Measurements from ENCODE around the gene TIMM44. TPM values are rescaled to one million over a fixed set of nuclear protein-coding genes. Genes with fewer than 3 reads are reported as not detected.

Gene TIMM44
- total and polyA plus RNA-seq, 2 of the 8 experiments (the other 6 are each of a cell fraction or from before 2014, with no cell fraction given): 131 to 150 TPM

- Histone ChIP-seq H2AK5ac (ENCODE audit: low read depth, low read length) (no peak overlapping the region), H2BK120ac (replicated peaks; ENCODE audit: low read depth, low read length) (no peak overlapping the region), H3K27me3 (replicated peaks in 1 of 4; ENCODE audit: control insufficient read depth in 3 of 4, extremely low read depth in 1 of 4, insufficient read depth in 3 of 4, low read length in 3 of 4) (peaks cover 0 to 4% (median 4%) of the 10 kb centered on the region in 4 experiments; a peak in 5 of 7 replicates), H4K91ac (replicated peaks; ENCODE audit: insufficient read length, low read length) (no peak overlapping the region), H3K23ac (ENCODE audit: insufficient read length) (no peak overlapping the region), H3K4ac (replicated peaks; ENCODE audit: insufficient read length, low read depth, low read length) (no peak overlapping the region), H3K27ac (ENCODE audit: low read depth, low read length) (no peak overlapping the region), H3K36me3 (ENCODE audit: control insufficient read depth in 2 of 4, insufficient read depth in 4 of 4, low read length in 3 of 4) (peaks cover 0 to 3% (median 0%) of the 10 kb centered on the region in 4 experiments; a peak in 2 of 8 replicates), H4K20me1 (replicated peaks in 1 of 2; ENCODE audit: control insufficient read depth in 1 of 2, insufficient read depth in 2 of 2, low read length in 2 of 2) (peaks cover 10 to 20% of the 10 kb centered on the region in 2 experiments), H3K9me3 (ENCODE audit: insufficient read depth in 2 of 2, low read depth in 1 of 2, low read length in 1 of 2) (no peaks in the 10 kb centered on the region), H4K8ac (ENCODE audit: extremely low read depth, insufficient read depth, low read length) (no peak overlapping the region; the same call in 1 of the 2 replicates), H2AFZ (ENCODE audit: low read length) (no peak overlapping the region), H2BK20ac (ENCODE audit: low read length) (no peak overlapping the region), H3K79me1 (ENCODE audit: low read depth, low read length) (no peaks in the 10 kb centered on the region), H3K4me1 (replicated peaks in 1 of 4; ENCODE audit: control insufficient read depth in 3 of 4, insufficient read depth in 4 of 4, low read length in 3 of 4) (peaks cover 0 to 19% (median 7%) of the 10 kb centered on the region in 4 experiments; a peak in 5 of 7 replicates), H3K56ac (replicated peaks; ENCODE audit: insufficient read length, low read depth, low read length) (no peak overlapping the region), H3K18ac (ENCODE audit: extremely low read depth, low read length) (no peak overlapping the region), H2BK12ac (ENCODE audit: low read depth, low read length) (no peak overlapping the region), H3K23me2 (ENCODE audit: low read depth, low read length) (peaks cover 13% of the 10 kb centered on the region), H3K14ac (ENCODE audit: insufficient read length) (no peak overlapping the region), H2BK15ac (ENCODE audit: low read length) (no peak overlapping the region), H2BK5ac (ENCODE audit: low read depth, low read length) (no peak overlapping the region), H3K79me2 (ENCODE audit: control insufficient read depth in 1 of 2, insufficient read depth in 2 of 2, low read length in 2 of 2) (no peaks in the 10 kb centered on the region), H3K4me2 (ENCODE audit: insufficient read depth in 1 of 2, low read depth in 2 of 2, low read length in 2 of 2) (no peak overlapping the region), H3K9ac (replicated peaks in 1 of 4; ENCODE audit: extremely low read depth in 1 of 4, low read depth in 3 of 4, low read length in 3 of 4) (no peak overlapping the region), H3K4me3 (ENCODE audit: extremely low read depth in 1 of 4, insufficient read depth in 2 of 4, low read depth in 3 of 4, low read length in 4 of 4) (no peak overlapping the region), H4K5ac (ENCODE audit: insufficient read length, low read depth, low read length) (no peak overlapping the region)
- POLR2A ChIA-PET (ENCODE audit: partially characterized antibody): interaction anchor here (0.7 to 10.6 kb wide), 7 partner anchors 15 to 384 kb away, joined by 3 to 106 read pairs (median 4); partner anchors contain the start of gene TIMM44
- no peak for FAIRE-seq
- WGBS, 2 experiments (ENCODE audit: extremely low coverage in 1 of 2, insufficient coverage in 1 of 2, insufficient read length in 1 of 2, insufficient replicate concordance in 2 of 2, low coverage in 1 of 2, low lambda C conversion rate in 2 of 2, missing lambda C conversion rate in 1 of 2): 87% methylated on average over 27 of the region's 31 CpGs; no CpG with 5 or more reads in 1 of the 2 experiments
- no peak for DNase-seq (ENCODE audit: low read depth in 1 of 2, low spot score in 2 of 2)
- TF ChIP-seq KDM1A (IDR thresholded peaks at IDR 0.05; ENCODE audit: borderline replicate concordance, low read length) (no peak), NANOG (IDR thresholded peaks at IDR 0.05; ENCODE audit: insufficient read depth, low read depth, low read length, poor library complexity, severe bottlenecking) (no peak), SP4 (IDR thresholded peaks at IDR 0.05; ENCODE audit: low read length) (no peak), POLR2AphosphoS5 (IDR thresholded peaks at IDR 0.05; ENCODE audit: low read depth, low read length) (0 out of 2 replicates have a peak, but pooled peaks have one; percentile 40)
- CTCF ChIA-PET (ENCODE audit: partially characterized antibody): interaction anchor here (0.7 to 9.0 kb wide), 9 partner anchors 12 to 71 kb away, joined by 3 to 112 read pairs (median 3); no protein-coding TSS in a partner anchor
These were observed 19.9 kb downstream of the TIMM44 start for GRCh38 chr19:7923295-7924191.
